OCI-M2 (cell line): ENCODE measurements around the gene CALML3.
"Not testable (repeated sequence)": the region's sequence is repeated elsewhere in the genome, so short reads cannot be mapped to it uniquely, and the experiment has no call there.

Experiments
- DNase-seq: peaks from one replicate; lab custom pipeline; 2025; ENCODE audit not compliant: unreplicated experiment; lab: John Stamatoyannopoulos, UW

Gene CALML3

GRCh38 chr10:5552376-5553321 is 27.9 kb downstream of the CALML3 start:
- no peak for DNase-seq

- no peak for DNase-seq
Observed at GRCh38 chr10:5553400-5554170, 28.8 kb downstream of the CALML3 start.

DNA sequence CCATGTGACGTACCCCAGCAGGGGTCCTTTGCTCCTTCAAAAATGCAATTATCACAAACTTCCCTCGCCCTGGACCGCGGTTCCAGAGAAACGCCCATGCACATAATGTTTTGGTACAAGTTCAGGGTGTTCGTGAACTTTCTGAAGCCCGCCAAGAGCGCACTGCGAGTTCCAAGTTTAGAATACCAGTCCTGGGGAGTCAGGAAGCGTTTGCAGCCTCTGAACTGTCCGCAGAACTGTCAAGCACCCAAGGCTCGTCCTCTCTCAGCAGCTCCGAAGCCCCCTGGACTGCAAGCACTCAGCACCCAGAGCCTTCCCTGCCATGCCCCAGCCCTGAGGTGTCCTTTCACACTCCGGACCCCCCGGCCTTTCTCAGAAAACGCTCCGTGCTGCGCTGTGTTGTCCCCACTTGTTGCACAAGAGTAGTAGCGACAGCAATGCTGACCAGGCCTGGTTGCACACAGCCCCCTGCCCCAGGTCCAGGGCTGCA is 30.3 kb downstream of the CALML3 start:
- no peak for DNase-seq

DNA sequence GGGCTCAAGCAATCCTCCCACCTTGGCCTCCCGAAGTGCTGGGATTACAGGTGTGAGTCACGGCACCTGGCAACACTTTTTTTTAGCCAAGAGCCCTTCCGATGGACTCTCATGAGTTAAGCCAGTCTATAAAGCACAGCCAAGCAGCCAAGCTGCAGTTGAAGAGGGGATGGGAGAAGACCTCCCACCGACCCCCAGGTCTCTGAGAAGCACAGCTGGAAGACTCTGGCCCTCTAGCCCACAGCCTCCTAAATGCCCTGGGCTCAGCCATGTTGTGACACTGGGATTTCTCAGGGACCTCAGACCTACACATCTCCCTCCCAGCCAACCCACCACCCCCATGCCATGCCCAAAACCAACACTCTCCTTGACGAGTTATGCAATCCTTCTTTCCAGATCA is 31.1 kb downstream of the CALML3 start:
- no peak for DNase-seq

- DNase-seq = no peak
Observed at GRCh38 chr10:5556576-5556975, 31.8 kb downstream of the CALML3 start.

- no peak for DNase-seq
Observed at GRCh38 chr10:5557040-5557721, 32.4 kb downstream of the CALML3 start.

- no peak for DNase-seq
Observed at GRCh38 chr10:5557799-5558771, 33.3 kb downstream of the CALML3 start.

GRCh38 chr10:5559022-5559421 is 34.3 kb downstream of the CALML3 start:
- DNase-seq = not testable (repeated sequence)

DNA sequence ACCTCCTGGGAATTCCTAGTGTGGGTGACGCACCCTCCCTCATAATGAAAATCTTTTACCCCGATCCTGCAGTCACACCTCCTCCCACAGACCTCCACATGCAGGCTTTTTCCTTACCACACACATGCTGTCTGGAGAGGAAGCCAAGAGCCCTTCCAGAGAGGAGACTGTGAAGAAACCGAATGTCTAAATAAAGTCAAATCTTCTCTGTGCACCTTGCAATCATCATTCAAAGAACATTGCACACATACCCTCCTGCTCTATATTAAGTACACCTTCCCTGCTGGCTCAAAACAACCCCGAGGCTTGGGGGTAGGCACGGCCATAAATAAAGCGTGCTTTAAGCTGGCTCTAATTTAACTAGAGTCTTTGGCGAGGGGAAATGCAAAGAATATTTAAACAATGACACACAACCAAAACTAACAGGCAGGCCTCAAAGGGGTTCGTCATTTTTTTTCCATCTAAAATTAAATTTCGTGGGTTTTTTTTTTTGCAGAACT is 34.9 kb downstream of the CALML3 start:
- DNase-seq = no peak

DNA sequence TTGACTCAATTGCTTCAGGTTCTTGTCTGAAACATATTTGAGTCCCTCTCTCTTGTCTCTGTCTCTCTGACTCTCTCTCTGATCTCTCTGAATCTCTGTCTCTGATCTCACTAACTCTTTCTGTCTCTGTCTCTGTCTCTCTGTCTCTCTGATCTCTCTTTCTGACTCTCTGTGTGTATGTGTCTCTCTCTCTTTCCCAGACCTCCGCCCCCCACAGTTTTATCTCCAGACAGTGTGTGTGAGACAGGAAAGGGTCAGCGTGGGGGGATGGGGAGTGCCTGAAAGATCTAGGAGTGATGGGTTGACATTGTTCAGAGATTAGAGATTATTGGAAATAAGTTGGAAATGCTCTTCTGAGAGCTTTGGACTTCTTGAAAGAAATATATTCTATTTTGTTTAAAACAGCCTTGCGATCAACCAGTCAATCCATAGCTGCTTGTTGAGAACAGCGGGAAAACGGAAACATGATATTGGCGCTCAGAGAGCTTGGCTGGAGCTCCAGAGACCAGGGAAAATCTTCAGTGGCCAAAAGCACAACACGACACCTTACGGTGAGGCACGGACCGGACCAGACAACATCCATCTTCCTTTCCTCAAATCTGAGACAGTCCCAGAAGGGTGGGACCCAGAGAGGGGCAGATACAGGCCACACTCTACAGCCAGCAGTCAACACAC is 35.5 kb downstream of the CALML3 start:
- DNase-seq = no peak

GRCh38 chr10:5560817-5561703 is 36.3 kb downstream of the CALML3 start:
- DNase-seq = no peak

DNA sequence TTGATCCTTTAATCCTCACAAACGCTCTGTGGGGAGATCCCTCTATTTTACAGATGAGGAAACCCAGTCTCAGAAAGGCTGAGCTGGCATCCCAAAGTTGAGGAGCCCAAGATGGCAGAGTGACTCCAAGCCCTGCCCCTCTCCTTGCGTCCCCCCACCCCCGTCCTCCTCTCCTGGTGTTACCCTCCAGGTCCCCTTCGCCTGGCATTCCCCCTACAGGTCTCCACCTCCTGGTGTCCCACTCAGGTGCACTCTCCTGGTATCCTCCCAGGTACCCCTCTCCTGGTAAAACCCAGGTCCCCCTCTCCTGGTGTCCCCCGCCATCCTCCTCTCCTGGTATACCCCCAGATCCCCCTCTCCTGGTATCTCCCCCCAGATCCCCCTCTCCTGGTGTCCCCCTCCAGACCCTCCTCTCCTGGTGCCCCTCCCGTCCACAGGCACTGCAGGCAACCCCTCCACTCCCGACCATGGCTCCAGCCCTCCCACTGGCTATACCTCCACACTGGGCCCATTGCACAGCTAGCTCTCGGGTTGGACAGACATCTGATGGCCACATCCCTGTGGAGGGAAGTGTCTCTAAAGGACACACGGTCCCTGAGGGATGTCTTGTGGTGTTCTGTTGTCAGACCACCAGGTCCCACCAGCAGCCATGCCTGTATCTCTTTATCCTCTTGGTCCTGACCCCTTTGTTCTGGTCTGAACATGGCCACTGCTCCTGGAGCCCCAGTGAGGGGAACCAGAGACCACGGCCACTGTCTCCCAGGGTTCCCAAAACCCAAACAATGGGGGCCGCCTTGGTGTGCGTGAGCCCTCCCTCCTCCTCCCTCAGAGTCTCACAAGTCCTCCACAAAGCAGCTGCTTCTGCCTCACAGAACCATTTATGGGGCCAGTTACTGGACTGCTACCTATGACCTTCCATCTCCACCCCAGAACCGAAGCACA is 37.2 kb downstream of the CALML3 start:
- DNase-seq = no peak

DNA sequence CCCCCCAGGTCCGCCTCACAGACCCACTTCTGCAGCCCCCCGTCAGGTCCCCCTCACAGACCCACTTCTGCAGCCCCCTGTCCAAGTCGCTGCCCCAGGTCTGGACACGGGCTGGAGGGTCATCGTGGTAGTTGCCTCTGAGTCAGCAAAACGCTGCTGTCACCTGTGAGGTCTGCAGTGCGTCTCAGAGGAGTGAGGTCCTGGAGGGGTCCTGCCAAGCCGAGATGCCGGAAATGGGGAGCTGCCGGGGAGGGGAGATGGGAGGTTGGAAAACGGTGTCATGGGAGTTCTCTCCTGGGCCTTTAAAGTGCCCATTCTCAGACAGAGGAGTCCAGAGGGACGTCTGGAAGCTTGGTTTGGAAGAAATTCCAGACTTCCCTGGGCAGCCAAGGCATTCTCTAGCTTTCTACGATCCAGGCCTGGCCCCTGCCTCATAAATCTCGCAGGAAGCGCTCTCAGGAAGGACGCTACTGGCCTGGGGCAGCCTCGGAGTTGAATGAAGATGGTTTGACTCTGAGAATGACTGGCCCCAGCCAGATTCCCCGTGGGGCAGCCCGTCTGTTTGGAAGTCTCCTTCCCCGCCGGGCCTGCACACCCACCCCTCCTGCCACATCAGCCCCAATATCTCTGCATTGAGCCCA is 38.7 kb downstream of the CALML3 start:
- no peak for DNase-seq

DNA sequence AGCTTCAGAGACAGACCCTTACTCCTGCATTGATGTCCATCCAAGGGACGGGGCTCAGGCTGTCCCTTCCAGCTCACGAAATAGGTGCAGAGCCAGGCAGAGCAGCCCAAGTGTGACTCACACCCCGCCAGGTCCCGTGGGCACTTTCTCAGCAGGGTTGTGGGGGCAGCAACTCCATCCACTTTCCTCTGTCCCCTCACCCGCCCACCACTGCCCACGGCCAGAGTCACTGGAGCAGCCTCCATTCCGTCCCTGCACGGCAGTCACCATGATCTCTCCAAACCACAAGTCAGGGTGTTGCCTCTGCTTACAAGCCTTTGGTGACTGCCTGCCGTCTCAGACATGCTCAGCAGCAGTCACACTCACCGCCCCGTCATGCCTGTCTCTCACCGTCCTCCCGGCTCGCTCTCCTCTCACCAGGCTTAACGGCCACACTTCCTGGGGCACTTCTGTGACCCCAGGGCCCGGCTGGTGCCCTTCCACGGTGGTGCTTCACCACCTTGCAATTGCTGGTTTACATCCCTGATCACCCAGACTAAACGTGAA is 39.3 kb downstream of the CALML3 start:
- no peak for DNase-seq

DNA sequence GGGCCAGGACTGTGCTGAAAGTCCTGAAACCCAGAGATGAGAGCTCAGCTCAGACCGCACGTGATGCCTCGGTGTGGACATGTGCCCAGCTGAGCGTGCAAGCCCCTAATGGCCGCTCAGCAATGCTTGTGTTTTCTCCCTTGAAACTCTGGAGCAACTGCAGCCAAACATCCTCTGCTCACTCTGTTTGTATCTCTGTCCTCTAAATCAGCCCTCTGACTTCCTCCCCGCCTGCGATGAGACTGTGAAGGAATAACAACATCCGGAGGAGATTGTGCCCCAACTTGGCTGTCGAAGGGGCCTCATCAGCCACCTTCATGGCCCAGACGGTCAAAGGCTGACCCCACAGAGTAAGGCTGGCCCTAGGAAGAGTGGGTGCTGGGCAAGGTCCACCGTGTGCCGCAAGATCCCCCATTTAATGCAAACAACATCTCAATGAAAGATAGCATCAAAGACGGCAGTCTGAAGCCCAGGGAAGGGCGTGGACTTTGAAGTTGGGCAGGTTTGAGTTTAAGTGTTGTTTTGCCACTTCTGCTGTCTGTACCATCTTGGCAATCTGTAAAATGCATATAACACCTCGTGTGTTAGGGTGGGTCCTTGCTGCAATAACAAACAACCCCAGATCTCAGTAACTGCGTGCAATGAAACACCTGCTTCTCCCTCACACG is 39.9 kb downstream of the CALML3 start:
- DNase-seq = no peak

GRCh38 chr10:5565205-5565545 is 40.4 kb downstream of the CALML3 start:
- no peak for DNase-seq
